Spleen (tissue), 11 donors: Measurements from ENCODE around the gene SH3BGR. TPM values are rescaled to one million over a fixed set of nuclear protein-coding genes. Genes with fewer than 3 reads are reported as not detected.

ENCODE experiments used
- DNase-seq: peaks from one replicate; pipeline ENCODE4 v3.0.0-alpha.2; 2020
- H3K27ac ChIP-seq, 8 donors: fragments of 200-600 bp; sonication (generic) in 7 of 8; 1 replicate in 4 of 8; 2 replicates in 4 of 8; pipeline versions ENCODE4 v1.5.0 to v1.8.0; 2016 to 2021; ENCODE audit warnings: inconsistent platforms in 4 of 8, mild to moderate bottlenecking in 4 of 8, moderate library complexity in 1 of 8
- H3K27me3 ChIP-seq, 7 donors: fragments of 200-600 bp; sonication (generic) in 6 of 7; replicated peaks in 1 of 7; 1 replicate in 4 of 7; 2 replicates in 3 of 7; pipeline versions ENCODE4 v1.5.0 to v1.8.0; 2016 to 2021; ENCODE audit warnings: inconsistent platforms in 3 of 7, mild to moderate bottlenecking in 1 of 7
- H3K36me3 ChIP-seq, 6 donors: fragments of 200-600 bp; sonication (generic) in 5 of 6; 1 replicate in 4 of 6; 2 replicates in 2 of 6; pipeline versions ENCODE4 v1.5.0 to v1.8.0; 2016 to 2021; ENCODE audit warnings: inconsistent platforms in 2 of 6
- H3K4me1 ChIP-seq, 6 donors: fragments of 200-600 bp; sonication (generic) in 5 of 6; 1 replicate in 3 of 6; 2 replicates in 3 of 6; pipeline versions ENCODE4 v1.5.0 to v1.8.0; 2016 to 2021; ENCODE audit warnings: inconsistent platforms in 3 of 6
- H3K4me3 ChIP-seq, 8 donors: fragments of 200-600 bp; sonication (generic) in 7 of 8; 1 replicate in 4 of 8; 2 replicates in 4 of 8; pipeline versions ENCODE4 v1.5.0 to v1.8.0; 2016 to 2021; ENCODE audit warnings: inconsistent platforms in 4 of 8, mild to moderate bottlenecking in 4 of 8, moderate library complexity in 2 of 8
- H3K9me3 ChIP-seq, 8 donors: fragments of 200-600 bp; sonication (generic) in 7 of 8; 1 replicate in 4 of 8; 2 replicates in 4 of 8; pipeline versions ENCODE4 v1.5.0 to v1.8.0; 2016 to 2021; ENCODE audit warnings: inconsistent platforms in 4 of 8
- POLR2A ChIP-seq, 3 donors: fragments of 450-650 bp; IDR thresholded peaks; one replicate each; pipeline ENCODE4 v1.5.1; 2017; ENCODE audit warnings: antibody characterized with exemption in 3 of 3, mild to moderate bottlenecking in 1 of 3
- POLR2AphosphoS5 ChIP-seq, 3 donors: sonication (generic); formaldehyde crosslinking; IDR thresholded peaks; one replicate each; pipeline ENCODE4 v1.5.1; 2017; ENCODE audit warnings: antibody characterized with exemption in 3 of 3
- WGBS, 5 donors: extraction: QIAGEN DNeasy Blood & Tissue Kit in 3 of 5; methylation state at CpG; one replicate each; pipeline versions ENCODE4 v1.1.5 to v1.1.7; 2013 to 2018; 5-methylcytosine and 5-hydroxymethylcytosine counted together
- intact Hi-C: fragments of 100-400 bp; cut with DNase I; formaldehyde crosslinking; loops from one replicate; pipeline ENCODE4 v1.15.0; 2023; ENCODE audit warnings: low total_unique reads
- polyA plus RNA-seq, 3 donors: library from polyadenylated mRNA; stranded (reverse); fragments of 200-250 nt; gene quantifications; one replicate each; pipeline ENCODE4 v1.2.1, GENCODE V29; 2013
- total RNA-seq, 7 donors: library from RNA; depleted of rRNA in 3 of 7; stranded (reverse); fragments of >200 nt in 3 of 7; fragmentation: NEBNext Ultra II Directional in 4 of 7; extraction: Animal tissue kit (Norgen Biotek cat#: 25700) in 4 of 7; gene quantifications; one replicate each; pipeline versions ENCODE4 v1.1.0 to v1.2.1, GENCODE V29; 2016 to 2021
- TF ChIP-seq, protein P1 (sequence below), 11 experiments: fragments of 200-600 bp in 7 of 11; fragments of 450-650 bp in 4 of 11; sonication (generic) in 4 of 11; IDR thresholded peaks in 8 of 11; conservative IDR thresholded peaks in 3 of 11; 1 replicate in 7 of 11; 2 replicates in 4 of 11; pipeline versions ENCODE4 v1.4.0 to v1.8.0; 2016 to 2021; ENCODE audit warnings: antibody characterized with exemption in 11 of 11, inconsistent platforms in 4 of 11, mild to moderate bottlenecking in 1 of 11
- donor health status: healthy with polysubstance abuse.
- donor health status: DM: no; HTN: no; CAD: no; lungs with moderate emphysema.
- donor health status: DM: no; HTN: no; CAD: no.
- donor health status: Bipolar disorder and iron deficiency.
- donor health status: healthy.
- donor health status: DM: no; HTN: no; CAD: no.
- donor health status: DM: yes; HTN: yes; CAD: no.

The SH3BGR gene
- total and polyA plus RNA-seq, 10 donors = 0.69 to 3.7 (median 2.1) TPM

GRCh38 chr21:39456665-39457064 is 4.9 kb downstream of the SH3BGR start:
- Histone ChIP-seq H3K36me3 (no peaks in the 10 kb centered on the region), H3K27me3 (peaks cover 0 to under 1% (median 0%) of the 10 kb centered on the region in 7 donors), H3K4me1 (no peaks in the 10 kb centered on the region), H3K4me3 (no peak overlapping the region), H3K9me3 (no peaks in the 10 kb centered on the region), H3K27ac (no peak overlapping the region)
- DNase-seq = no peak
- TF ChIP-seq, protein P1, sequence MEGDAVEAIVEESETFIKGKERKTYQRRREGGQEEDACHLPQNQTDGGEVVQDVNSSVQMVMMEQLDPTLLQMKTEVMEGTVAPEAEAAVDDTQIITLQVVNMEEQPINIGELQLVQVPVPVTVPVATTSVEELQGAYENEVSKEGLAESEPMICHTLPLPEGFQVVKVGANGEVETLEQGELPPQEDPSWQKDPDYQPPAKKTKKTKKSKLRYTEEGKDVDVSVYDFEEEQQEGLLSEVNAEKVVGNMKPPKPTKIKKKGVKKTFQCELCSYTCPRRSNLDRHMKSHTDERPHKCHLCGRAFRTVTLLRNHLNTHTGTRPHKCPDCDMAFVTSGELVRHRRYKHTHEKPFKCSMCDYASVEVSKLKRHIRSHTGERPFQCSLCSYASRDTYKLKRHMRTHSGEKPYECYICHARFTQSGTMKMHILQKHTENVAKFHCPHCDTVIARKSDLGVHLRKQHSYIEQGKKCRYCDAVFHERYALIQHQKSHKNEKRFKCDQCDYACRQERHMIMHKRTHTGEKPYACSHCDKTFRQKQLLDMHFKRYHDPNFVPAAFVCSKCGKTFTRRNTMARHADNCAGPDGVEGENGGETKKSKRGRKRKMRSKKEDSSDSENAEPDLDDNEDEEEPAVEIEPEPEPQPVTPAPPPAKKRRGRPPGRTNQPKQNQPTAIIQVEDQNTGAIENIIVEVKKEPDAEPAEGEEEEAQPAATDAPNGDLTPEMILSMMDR (IDR thresholded peaks at IDR 0.05 in 8 of 11, conservative IDR thresholded peaks at IDR 0.05 in 3 of 11) = no peak
- TF ChIP-seq POLR2AphosphoS5 (IDR thresholded peaks at IDR 0.05) (no peak), POLR2A (IDR thresholded peaks at IDR 0.05) (no peak)
- WGBS, 5 donors = 87 to 93% (median 90%) methylated on average over 3 of the region's 3 CpGs
- intact Hi-C loops = no loop called here

DNA sequence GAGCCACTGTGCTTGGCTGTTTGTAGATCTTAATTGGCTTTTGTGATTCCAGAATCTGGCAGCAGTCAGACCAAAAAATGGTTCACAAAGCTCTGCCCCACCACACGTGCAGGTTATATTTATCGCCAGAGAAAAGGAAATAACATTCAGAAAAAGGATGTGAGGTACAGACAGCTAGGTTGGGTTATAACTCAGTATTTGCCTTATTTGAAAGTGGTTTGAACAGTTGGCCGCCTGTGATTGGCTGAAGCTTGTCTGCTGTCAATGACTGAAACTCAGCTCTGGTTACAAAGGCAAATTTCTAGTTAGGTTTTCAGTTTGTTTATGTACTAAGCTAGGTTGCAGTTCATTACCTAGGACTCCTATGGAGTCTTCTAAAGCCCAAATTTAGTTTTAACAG is 9.6 kb downstream of the SH3BGR start:
- intact Hi-C loops = no loop called here
- no peak overlapping the region for H3K4me3 ChIP-seq
- H3K27ac ChIP-seq = no peak overlapping the region
- no peak for DNase-seq
- H3K4me1 ChIP-seq = no peaks in the 10 kb centered on the region
- peaks cover 0 to 4% (median 0%) of the 10 kb centered on the region in 6 donors for H3K36me3 ChIP-seq
- 57 to 61% (median 58%) methylated on average over 3 of the region's 3 CpGs for WGBS, 5 donors
- no peaks in the 10 kb centered on the region for H3K27me3 ChIP-seq
- TF ChIP-seq, protein P1 (IDR thresholded peaks at IDR 0.05 in 8 of 11, conservative IDR thresholded peaks at IDR 0.05 in 3 of 11) = no peak
- TF ChIP-seq POLR2AphosphoS5 (IDR thresholded peaks at IDR 0.05) = no peak
- TF ChIP-seq POLR2A (IDR thresholded peaks at IDR 0.05) = no peak
- peaks cover 0 to 4% (median 0%) of the 10 kb centered on the region in 8 donors for H3K9me3 ChIP-seq

- H3K4me3 ChIP-seq = no peak overlapping the region
- 74 to 83% (median 79%) methylated on average over 3 of the region's 3 CpGs for WGBS, 5 donors
- DNase-seq = no peak
- H3K36me3 ChIP-seq = peaks cover 0 to 6% (median 0%) of the 10 kb centered on the region in 6 donors
- H3K27ac ChIP-seq = no peak overlapping the region
- TF ChIP-seq POLR2AphosphoS5 (IDR thresholded peaks at IDR 0.05) (no peak), POLR2A (IDR thresholded peaks at IDR 0.05) (no peak)
- TF ChIP-seq, protein P1 (IDR thresholded peaks at IDR 0.05 in 8 of 11, conservative IDR thresholded peaks at IDR 0.05 in 3 of 11) = no peak
- no peaks in the 10 kb centered on the region for H3K4me1 ChIP-seq
- intact Hi-C loops = no loop called here
- peaks cover 0 to 5% (median 0%) of the 10 kb centered on the region in 8 donors for H3K9me3 ChIP-seq
- no peaks in the 10 kb centered on the region for H3K27me3 ChIP-seq
Observed at GRCh38 chr21:39463308-39463707, 11.5 kb downstream of the SH3BGR start.

DNA sequence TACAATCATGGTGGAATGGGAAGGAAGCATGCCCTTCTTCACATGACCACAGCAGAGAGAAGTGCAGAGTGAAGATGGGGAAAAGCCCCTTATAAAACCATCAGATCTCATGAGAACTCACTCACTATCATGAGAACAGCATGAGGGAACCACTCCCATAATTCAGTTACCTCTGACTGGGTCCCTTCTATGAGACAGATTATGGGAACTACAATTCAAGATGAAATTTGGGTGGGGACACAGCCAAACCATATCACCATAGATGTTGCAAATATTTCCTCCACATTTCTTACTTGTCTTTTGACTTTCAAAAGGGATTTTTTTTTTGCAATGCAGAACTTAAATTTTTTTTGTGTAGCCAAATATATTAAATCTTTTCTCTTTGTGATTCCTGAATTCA is 14.8 kb downstream of the SH3BGR start:
- Histone ChIP-seq H3K36me3 (peaks cover 0 to 6% (median 0%) of the 10 kb centered on the region in 6 donors), H3K4me3 (no peak overlapping the region), H3K27ac (no peak overlapping the region), H3K4me1 (no peaks in the 10 kb centered on the region), H3K9me3 (peaks cover 0 to 5% (median 0%) of the 10 kb centered on the region in 8 donors), H3K27me3 (no peaks in the 10 kb centered on the region)
- TF ChIP-seq, protein P1 (IDR thresholded peaks at IDR 0.05 in 8 of 11, conservative IDR thresholded peaks at IDR 0.05 in 3 of 11) = no peak
- no peak for TF ChIP-seq POLR2A (IDR thresholded peaks at IDR 0.05)
- TF ChIP-seq POLR2AphosphoS5 (IDR thresholded peaks at IDR 0.05) = no peak
- no peak for DNase-seq
- intact Hi-C loops = no loop called here
